K562 (cell line): ENCODE results near the gene CDH2. TPM values are rescaled to one million over a fixed set of nuclear protein-coding genes. Genes with fewer than 3 reads are reported as not detected.

Experiments
- ATAC-seq: fragments of 200-7000 bp; cut with Tn5 transposase; 3 replicates; pipeline ENCODE4 v1.9.1; 2020; ENCODE audit warnings: moderate library complexity
- BruUV-seq: library from RNA; stranded (reverse); fragments of 400-500 nt; replicated peaks from 2 replicates; lab custom pipeline; 2021; lab: Mats Ljungman, UMichigan
- CTCF ChIA-PET: fragments of 300-600 bp; formaldehyde crosslinking; extraction: SDS; loops from one replicate; lab custom pipeline; 2021; ENCODE audit warnings: low intra/inter-chr PET ratio; lab: Yijun Ruan, JAX
- POLR2A ChIA-PET: fragments of 300-600, 350-650 bp; sonication (Branson Sonifier 250); formaldehyde crosslinking; extraction: SDS; loops from one replicate; lab custom pipeline; 2021; ENCODE audit warnings: antibody characterized with exemption, inconsistent platforms; lab: Yijun Ruan, JAX
- DNase-seq, 4 experiments: peaks; one replicate each; pipeline versions ENCODE4 v3.0.0 to v3.0.0-alpha.2; 2011 to 2018; ENCODE audit warnings: low spot score in 3 of 4, mixed read lengths in 3 of 4; ENCODE audit errors: extremely low read depth in 1 of 4
- FAIRE-seq: peaks from 2 replicates; lab custom pipeline; 2011; peaks lifted over from hg19 to GRCh38; lab: Jason Lieb, UNC
- H2AFZ ChIP-seq: 2 replicates; pipeline ENCODE4 v1.6.0; 2011; ENCODE audit warnings: low read depth, low read length, control low read depth, inconsistent platforms
- H3K27ac ChIP-seq: fragments of 200-600 bp; 3 replicates; pipeline ENCODE4 v1.8.0; 2011; ENCODE audit warnings: low read depth, mild to moderate bottlenecking, control low read depth, inconsistent platforms, low read length, moderate library complexity, mixed read lengths; ENCODE audit errors: extremely low read depth
- H3K27me3 ChIP-seq, 2 experiments: fragments of 300-600 bp in 1 of 2; 2 replicates in 1 of 2; 3 replicates in 1 of 2; pipeline versions ENCODE4 v1.6.0 to v1.8.0; 2011; ENCODE audit warnings: inconsistent platforms in 2 of 2, low read length in 2 of 2, mild to moderate bottlenecking in 1 of 2, mixed read lengths in 1 of 2, moderate library complexity in 1 of 2; ENCODE audit not compliant: control insufficient read depth in 2 of 2, insufficient read depth in 2 of 2
- H3K36me3 ChIP-seq: fragments of 300-600 bp; 3 replicates; pipeline ENCODE4 v1.8.0; 2011; ENCODE audit warnings: mild to moderate bottlenecking, low read length, inconsistent platforms; ENCODE audit not compliant: control insufficient read depth, insufficient read depth
- H3K4me1 ChIP-seq, 2 experiments: fragments of 200-600 bp in 1 of 2; replicated peaks in 1 of 2; 2 replicates in 1 of 2; 3 replicates in 1 of 2; pipeline versions ENCODE4 v1.5.1 to v1.8.0; 2011; ENCODE audit warnings: inconsistent platforms in 2 of 2, low read length in 2 of 2, mild to moderate bottlenecking in 1 of 2, mixed read lengths in 1 of 2, moderate library complexity in 1 of 2; ENCODE audit not compliant: control insufficient read depth in 2 of 2, insufficient read depth in 2 of 2
- H3K4me2 ChIP-seq: 2 replicates; pipeline ENCODE4 v1.6.1; 2011; ENCODE audit warnings: low read length, control low read depth, inconsistent platforms, mixed read lengths; ENCODE audit not compliant: insufficient read depth
- H3K4me3 ChIP-seq: fragments of 200-600 bp; sonication (generic), shearing (Covaris generic); 2 replicates; pipeline ENCODE4 v1.5.1; 2016; ENCODE audit warnings: control low read depth, inconsistent platforms
- H3K79me2 ChIP-seq: fragments of 200-600 bp; 3 replicates; pipeline ENCODE4 v1.8.0; 2011; ENCODE audit warnings: low read length, inconsistent platforms; ENCODE audit not compliant: control insufficient read depth, insufficient read depth
- H3K9ac ChIP-seq, 2 experiments: 2 replicates each; pipeline versions ENCODE4 v1.6.0 to v1.6.1; 2011; ENCODE audit warnings: low read depth in 2 of 2, low read length in 2 of 2, control low read depth in 1 of 2, inconsistent platforms in 1 of 2, mild to moderate bottlenecking in 1 of 2, mixed read lengths in 1 of 2; ENCODE audit not compliant: insufficient read depth in 1 of 2
- H3K9me1 ChIP-seq: one replicate; pipeline ENCODE4 v1.6.0; 2011; ENCODE audit warnings: inconsistent platforms, mild to moderate bottlenecking, low read length, moderate library complexity; ENCODE audit not compliant: control insufficient read depth, insufficient read depth
- H3K9me3 ChIP-seq: replicated peaks from 2 replicates; pipeline ENCODE4 v1.5.1; 2011; ENCODE audit warnings: low read depth, low read length, inconsistent platforms; ENCODE audit not compliant: control insufficient read depth, insufficient read depth
- H4K20me1 ChIP-seq: replicated peaks from 2 replicates; pipeline ENCODE4 v1.6.1; 2011; ENCODE audit warnings: low read length, inconsistent platforms, mixed read lengths; ENCODE audit not compliant: control insufficient read depth, insufficient read depth
- CHD2 ChIP-seq: IDR thresholded peaks from 2 replicates; pipeline ENCODE4 v1.6.1; 2011; ENCODE audit warnings: low read depth, low read length
- CTCF ChIP-seq, 3 experiments: IDR thresholded peaks in 2 of 3; conservative IDR thresholded peaks in 1 of 3; 2 replicates each; pipeline ENCODE4 v1.5.1; 2011 to 2012; ENCODE audit warnings: low read length in 3 of 3, mild to moderate bottlenecking in 3 of 3, control low read depth in 2 of 3, improper control_type of control experiment in 1 of 3, inconsistent platforms in 1 of 3, low read depth in 1 of 3, mixed read lengths in 1 of 3, moderate library complexity in 1 of 3; ENCODE audit not compliant: insufficient read depth in 2 of 3
- MAZ ChIP-seq, 2 experiments: fragments of 450-650 bp in 1 of 2; sonication (generic) in 1 of 2; formaldehyde crosslinking; IDR thresholded peaks in 1 of 2; conservative IDR thresholded peaks in 1 of 2; 2 replicates each; pipeline versions ENCODE4 v1.4.0 to v1.5.0; 2020; ENCODE audit warnings: mild to moderate bottlenecking in 1 of 2, missing genetic modification reagents in 1 of 2
- MCM7 ChIP-seq, 2 experiments: fragments of 450-650 bp; IDR thresholded peaks; 2 replicates each; pipeline ENCODE4 v1.6.1; 2016 to 2018
- MEF2D ChIP-seq: conservative IDR thresholded peaks from 2 replicates; pipeline ENCODE4 v1.6.1; 2016; ENCODE audit warnings: low read depth, missing genetic modification characterization, missing compliant biosample characterization
- PYGO2 ChIP-seq: fragments of 450-650 bp; IDR thresholded peaks from 2 replicates; pipeline ENCODE4 v1.6.1; 2016; ENCODE audit warnings: mild to moderate bottlenecking, missing genetic modification characterization, moderate library complexity, missing compliant biosample characterization
- SMAD4 ChIP-seq: fragments of 250-450 bp; sonication (Bioruptor Pico); conservative IDR thresholded peaks from 2 replicates; pipeline ENCODE4 v1.8.0; 2021; ENCODE audit warnings: inconsistent platforms, mild to moderate bottlenecking, moderate library complexity
- SREBF1 ChIP-seq: fragments of 150-350 bp; IDR thresholded peaks from 2 replicates; pipeline ENCODE4 v1.6.1; 2014; ENCODE audit warnings: antibody characterized with exemption, low read depth, low read length, borderline replicate concordance
- TBL1XR1 ChIP-seq, 2 experiments: IDR thresholded peaks; 2 replicates each; pipeline ENCODE4 v1.6.1; 2012; ENCODE audit warnings: improper control_type of control experiment in 2 of 2, low read length in 2 of 2, mild to moderate bottlenecking in 1 of 2
- ZNF217 ChIP-seq: sonication (generic); formaldehyde crosslinking; IDR thresholded peaks from 2 replicates; pipeline ENCODE4 v1.8.0; 2022; ENCODE audit warnings: mild to moderate bottlenecking, missing genetic modification reagents
- ZNF24 ChIP-seq: fragments of 450-650 bp; IDR thresholded peaks from 2 replicates; pipeline ENCODE4 v1.6.1; 2016
- ZNF507 ChIP-seq: conservative IDR thresholded peaks from 2 replicates; pipeline ENCODE4 v1.6.1; 2017; ENCODE audit warnings: missing genetic modification characterization, missing compliant biosample characterization
- WGBS: fragments of 100-300 bp; shearing (Covaris generic); methylation state at CpG from one replicate; pipeline ENCODE4 v1.1.6; 2016; ENCODE audit warnings: low coverage, mixed read lengths; ENCODE audit not compliant: insufficient coverage; ENCODE audit errors: missing lambda C conversion rate; 5-methylcytosine and 5-hydroxymethylcytosine counted together
- in situ Hi-C: fragments of 300-500 bp; cut with MboI; formaldehyde crosslinking; loops from 4 replicates; pipeline ENCODE4 v1.15.0; 2018; ENCODE audit warnings: inconsistent platforms, mixed read lengths
- intact Hi-C: fragments of 100-400 bp; cut with micrococcal nuclease; formaldehyde crosslinking; loops from 2 replicates; pipeline ENCODE4 v1.14.2; 2022
- polyA plus RNA-seq, 8 experiments: library from polyadenylated mRNA; depleted of rRNA in 4 of 8; stranded (reverse) in 5 of 8; unstranded in 3 of 8; fragments of >200 nt; fragmentation: Nextera tagmentation in 2 of 8; fragmentation: Illumina TruSeq in 1 of 8; extraction: Ambion mirVana in 2 of 8; extraction: Trizol in 1 of 8; gene quantifications; 2 replicates each; pipeline versions ENCODE4 v1.2.1 to v1.2.3, GENCODE V29; 2011 to 2014; ENCODE audit warnings: inconsistent platforms in 1 of 8, missing spikeins in 1 of 8
- total RNA-seq, 7 experiments: library from RNA; depleted of rRNA in 6 of 7; stranded (reverse); fragments of >200 nt in 6 of 7; fragmentation: Illumina TruSeq in 2 of 7; extraction: Trizol in 2 of 7; gene quantifications; 2 replicates each; pipeline versions ENCODE4 v1.2.1 to v1.2.3, GENCODE V29; 2011 to 2021; ENCODE audit warnings: low replicate concordance in 1 of 7
- TF ChIP-seq, protein P1 (sequence below): IDR thresholded peaks from 2 replicates; pipeline ENCODE4 v1.6.1; 2011; ENCODE audit warnings: borderline replicate concordance, low read depth, mild to moderate bottlenecking, moderate library complexity, low read length; ENCODE audit not compliant: insufficient read depth, poor library complexity, severe bottlenecking
- TF ChIP-seq, protein P2 (sequence below): sonication (generic); formaldehyde crosslinking; IDR thresholded peaks from 2 replicates; pipeline ENCODE4 v1.8.1; 2023; ENCODE audit warnings: missing genetic modification reagents, mild to moderate bottlenecking, borderline replicate concordance

CDH2 gene
- total and polyA plus RNA-seq, 9 of the 15 experiments (the other 6 are each of a cell fraction or from before 2014, with no cell fraction given), result 0.04 TPM; not detected in 8

DNA sequence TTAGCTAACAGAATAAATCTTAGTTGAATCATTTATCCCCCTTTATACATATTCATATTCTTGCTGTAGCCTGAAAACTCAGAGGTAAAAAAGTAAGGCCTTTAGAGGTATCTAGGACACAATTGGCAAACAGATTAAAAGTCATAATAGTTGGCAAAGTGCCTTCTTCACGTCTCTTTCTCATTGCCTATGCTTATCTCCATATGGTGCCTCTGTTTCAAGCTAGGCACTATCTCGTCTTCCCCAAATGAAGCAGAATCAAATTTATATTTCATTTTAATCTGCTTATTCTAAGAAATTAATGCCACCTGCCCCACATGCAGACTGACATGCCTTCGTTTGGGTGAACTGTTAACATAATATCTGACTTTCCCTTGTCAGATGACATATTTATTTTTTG, 245.4 kb downstream of the CDH2 start:
- 0% methylated on average over 3 of the region's 3 CpGs for WGBS
- no peaks in the 10 kb centered on the region for H3K9me1 ChIP-seq
- H3K4me1 ChIP-seq, result no peaks in the 10 kb centered on the region
- BruUV-seq, result no TSS peak
- no peak overlapping the region for H3K4me2 ChIP-seq
- POLR2A ChIA-PET, result no interaction called here
- FAIRE-seq (no peak), ATAC-seq (no peak), DNase-seq (no peak)
- in situ Hi-C loops, result no loop called here
- no peak overlapping the region for H3K27ac ChIP-seq
- no peak overlapping the region for H2AFZ ChIP-seq
- H3K79me2 ChIP-seq, result no peaks in the 10 kb centered on the region
- CTCF ChIA-PET, result no interaction called here
- intact Hi-C loops, result no loop called here
- H3K36me3 ChIP-seq, result no peaks in the 10 kb centered on the region
- H3K9ac ChIP-seq, result no peak overlapping the region
- H4K20me1 ChIP-seq, result no peaks in the 10 kb centered on the region
- no peaks in the 10 kb centered on the region for H3K9me3 ChIP-seq
- no peak overlapping the region for H3K4me3 ChIP-seq
- TF ChIP-seq ZNF24 (no peak), CTCF (IDR thresholded peaks at IDR 0.05 in 2 of 3, conservative IDR thresholded peaks at IDR 0.05 in 1 of 3; ENCODE audit: insufficient read depth in 2 of 3, low read depth in 1 of 3, low read length in 3 of 3) (no peak), SREBF1 (no peak), SMAD4 (CRISPR knock-in tag) (no peak), CHD2 (no peak), ZNF507 (no peak), MEF2D (no peak), TBL1XR1 (IDR thresholded peaks at IDR 0.05; ENCODE audit: low read length in 2 of 2) (no peak), MAZ (CRISPR knock-in tag; conservative IDR thresholded peaks at IDR 0.05 in 1 of 2, IDR thresholded peaks at IDR 0.05 in 1 of 2) (no peak), ZNF217 (CRISPR knock-in tag) (no peak), MCM7 (IDR thresholded peaks at IDR 0.05) (no peak), PYGO2 (tag) (no peak)
- TF ChIP-seq, protein P1, sequence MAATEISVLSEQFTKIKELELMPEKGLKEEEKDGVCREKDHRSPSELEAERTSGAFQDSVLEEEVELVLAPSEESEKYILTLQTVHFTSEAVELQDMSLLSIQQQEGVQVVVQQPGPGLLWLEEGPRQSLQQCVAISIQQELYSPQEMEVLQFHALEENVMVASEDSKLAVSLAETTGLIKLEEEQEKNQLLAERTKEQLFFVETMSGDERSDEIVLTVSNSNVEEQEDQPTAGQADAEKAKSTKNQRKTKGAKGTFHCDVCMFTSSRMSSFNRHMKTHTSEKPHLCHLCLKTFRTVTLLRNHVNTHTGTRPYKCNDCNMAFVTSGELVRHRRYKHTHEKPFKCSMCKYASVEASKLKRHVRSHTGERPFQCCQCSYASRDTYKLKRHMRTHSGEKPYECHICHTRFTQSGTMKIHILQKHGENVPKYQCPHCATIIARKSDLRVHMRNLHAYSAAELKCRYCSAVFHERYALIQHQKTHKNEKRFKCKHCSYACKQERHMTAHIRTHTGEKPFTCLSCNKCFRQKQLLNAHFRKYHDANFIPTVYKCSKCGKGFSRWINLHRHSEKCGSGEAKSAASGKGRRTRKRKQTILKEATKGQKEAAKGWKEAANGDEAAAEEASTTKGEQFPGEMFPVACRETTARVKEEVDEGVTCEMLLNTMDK, result no peak
- TF ChIP-seq, protein P2, sequence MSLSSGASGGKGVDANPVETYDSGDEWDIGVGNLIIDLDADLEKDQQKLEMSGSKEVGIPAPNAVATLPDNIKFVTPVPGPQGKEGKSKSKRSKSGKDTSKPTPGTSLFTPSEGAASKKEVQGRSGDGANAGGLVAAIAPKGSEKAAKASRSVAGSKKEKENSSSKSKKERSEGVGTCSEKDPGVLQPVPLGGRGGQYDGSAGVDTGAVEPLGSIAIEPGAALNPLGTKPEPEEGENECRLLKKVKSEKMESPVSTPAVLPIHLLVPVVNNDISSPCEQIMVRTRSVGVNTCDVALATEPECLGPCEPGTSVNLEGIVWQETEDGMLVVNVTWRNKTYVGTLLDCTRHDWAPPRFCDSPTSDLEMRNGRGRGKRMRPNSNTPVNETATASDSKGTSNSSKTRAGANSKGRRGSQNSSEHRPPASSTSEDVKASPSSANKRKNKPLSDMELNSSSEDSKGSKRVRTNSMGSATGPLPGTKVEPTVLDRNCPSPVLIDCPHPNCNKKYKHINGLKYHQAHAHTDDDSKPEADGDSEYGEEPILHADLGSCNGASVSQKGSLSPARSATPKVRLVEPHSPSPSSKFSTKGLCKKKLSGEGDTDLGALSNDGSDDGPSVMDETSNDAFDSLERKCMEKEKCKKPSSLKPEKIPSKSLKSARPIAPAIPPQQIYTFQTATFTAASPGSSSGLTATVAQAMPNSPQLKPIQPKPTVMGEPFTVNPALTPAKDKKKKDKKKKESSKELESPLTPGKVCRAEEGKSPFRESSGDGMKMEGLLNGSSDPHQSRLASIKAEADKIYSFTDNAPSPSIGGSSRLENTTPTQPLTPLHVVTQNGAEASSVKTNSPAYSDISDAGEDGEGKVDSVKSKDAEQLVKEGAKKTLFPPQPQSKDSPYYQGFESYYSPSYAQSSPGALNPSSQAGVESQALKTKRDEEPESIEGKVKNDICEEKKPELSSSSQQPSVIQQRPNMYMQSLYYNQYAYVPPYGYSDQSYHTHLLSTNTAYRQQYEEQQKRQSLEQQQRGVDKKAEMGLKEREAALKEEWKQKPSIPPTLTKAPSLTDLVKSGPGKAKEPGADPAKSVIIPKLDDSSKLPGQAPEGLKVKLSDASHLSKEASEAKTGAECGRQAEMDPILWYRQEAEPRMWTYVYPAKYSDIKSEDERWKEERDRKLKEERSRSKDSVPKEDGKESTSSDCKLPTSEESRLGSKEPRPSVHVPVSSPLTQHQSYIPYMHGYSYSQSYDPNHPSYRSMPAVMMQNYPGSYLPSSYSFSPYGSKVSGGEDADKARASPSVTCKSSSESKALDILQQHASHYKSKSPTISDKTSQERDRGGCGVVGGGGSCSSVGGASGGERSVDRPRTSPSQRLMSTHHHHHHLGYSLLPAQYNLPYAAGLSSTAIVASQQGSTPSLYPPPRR (CRISPR knock-in tag), result no peak
- no peaks in the 10 kb centered on the region for H3K27me3 ChIP-seq
